HUDEP-2 (cell line): ENCODE results near the gene SLC35B2.

Source experiments
- DNase-seq, 76 experiments: peaks; one replicate each; lab custom pipeline; 2025; ENCODE audit not compliant: unreplicated experiment in 76 of 76; lab: John Stamatoyannopoulos, UW

SLC35B2 gene

DNA sequence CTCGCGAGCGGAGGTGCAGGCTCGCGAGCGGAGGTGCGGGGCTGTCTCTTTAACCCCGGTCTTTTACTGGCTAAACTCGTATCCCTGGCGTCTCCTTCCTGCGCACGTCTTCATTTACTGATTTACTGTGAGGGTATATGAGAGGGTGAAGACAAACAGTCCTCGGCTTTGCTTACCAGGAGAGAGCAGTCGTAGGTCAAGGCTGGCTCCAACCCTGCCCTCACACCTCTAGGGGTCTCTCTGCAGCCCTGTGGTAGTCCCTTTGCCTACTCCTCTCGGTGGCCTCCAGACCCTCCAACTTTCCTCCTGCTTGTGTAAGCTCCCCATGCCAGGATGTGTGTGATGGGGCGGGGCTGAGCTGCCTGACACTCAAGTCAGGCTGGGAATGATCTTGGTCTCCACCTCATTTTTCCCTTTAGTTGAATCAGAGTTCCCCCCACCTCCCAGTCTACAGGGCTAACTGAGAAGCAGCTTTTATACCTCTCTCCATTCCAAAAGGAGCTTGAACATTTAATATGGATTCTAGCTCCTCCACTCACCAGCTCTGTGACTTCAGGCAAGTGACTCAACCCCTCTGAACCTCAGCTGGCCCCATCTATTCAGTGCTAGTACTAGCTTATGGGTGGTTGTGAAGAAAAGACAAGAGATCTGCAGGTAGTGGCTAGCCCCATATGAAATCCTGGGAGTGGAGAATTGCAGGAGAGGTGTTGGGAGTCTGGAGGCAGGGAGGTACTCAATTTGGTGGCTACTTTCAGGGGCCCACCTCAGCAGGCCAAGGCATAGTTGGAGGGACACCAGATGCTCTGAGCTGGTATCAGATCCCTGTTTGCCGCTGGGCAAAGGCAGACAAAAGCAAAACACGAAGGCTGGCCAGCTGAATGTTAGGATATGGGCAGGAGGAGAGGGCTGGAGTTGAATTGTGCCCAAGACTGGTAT, 33.0 kb downstream of the SLC35B2 start:
- DNase-seq, result peak in 28 of 76 experiments; percentile 24 to 75 (median 51)

DNA sequence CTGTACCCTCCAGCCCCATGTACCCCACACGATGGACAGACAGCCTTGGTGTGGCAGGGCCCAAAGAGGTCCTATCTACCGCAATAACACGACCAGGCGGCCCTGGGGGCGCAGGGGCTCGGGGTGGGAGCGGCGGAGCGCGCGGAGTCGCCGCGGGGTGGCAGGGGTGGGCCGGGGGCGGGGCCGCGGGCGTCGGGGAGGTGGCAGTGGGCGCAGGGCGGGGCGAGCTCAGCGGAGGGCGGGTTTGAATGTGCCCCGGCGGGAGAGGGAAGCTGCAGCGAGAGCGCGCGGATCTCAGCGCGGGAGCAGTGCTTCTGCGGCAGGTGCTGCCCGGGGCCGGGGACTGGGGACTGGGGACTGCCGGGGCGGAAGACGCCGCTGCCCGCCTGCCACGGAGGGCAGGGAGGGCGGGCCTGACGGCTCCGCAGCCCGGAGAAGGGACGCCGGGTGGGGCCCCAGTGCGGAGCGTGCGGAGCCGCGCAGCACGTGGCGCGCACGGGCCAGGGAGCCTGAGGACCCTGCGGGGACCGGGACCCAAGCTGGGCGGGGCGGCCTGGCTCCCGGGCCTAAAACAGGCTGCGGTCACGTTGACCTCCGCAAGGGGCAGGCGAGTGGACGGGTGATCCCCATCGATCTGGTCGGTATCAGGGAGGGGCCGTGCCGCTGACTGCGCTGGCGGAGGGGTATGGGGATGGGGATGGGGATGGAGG, 33.9 kb downstream of the SLC35B2 start, which contains the start of gene SLC29A1:
Gene SLC29A1, plus strand, starts transcription at position 277 of the 710 bp plus-strand sequence. CDS start 3,719 bp downstream, outside the sequence.
- peak in 72 of 76 experiments; percentile 39 to 92 (median 76) for DNase-seq

DNA sequence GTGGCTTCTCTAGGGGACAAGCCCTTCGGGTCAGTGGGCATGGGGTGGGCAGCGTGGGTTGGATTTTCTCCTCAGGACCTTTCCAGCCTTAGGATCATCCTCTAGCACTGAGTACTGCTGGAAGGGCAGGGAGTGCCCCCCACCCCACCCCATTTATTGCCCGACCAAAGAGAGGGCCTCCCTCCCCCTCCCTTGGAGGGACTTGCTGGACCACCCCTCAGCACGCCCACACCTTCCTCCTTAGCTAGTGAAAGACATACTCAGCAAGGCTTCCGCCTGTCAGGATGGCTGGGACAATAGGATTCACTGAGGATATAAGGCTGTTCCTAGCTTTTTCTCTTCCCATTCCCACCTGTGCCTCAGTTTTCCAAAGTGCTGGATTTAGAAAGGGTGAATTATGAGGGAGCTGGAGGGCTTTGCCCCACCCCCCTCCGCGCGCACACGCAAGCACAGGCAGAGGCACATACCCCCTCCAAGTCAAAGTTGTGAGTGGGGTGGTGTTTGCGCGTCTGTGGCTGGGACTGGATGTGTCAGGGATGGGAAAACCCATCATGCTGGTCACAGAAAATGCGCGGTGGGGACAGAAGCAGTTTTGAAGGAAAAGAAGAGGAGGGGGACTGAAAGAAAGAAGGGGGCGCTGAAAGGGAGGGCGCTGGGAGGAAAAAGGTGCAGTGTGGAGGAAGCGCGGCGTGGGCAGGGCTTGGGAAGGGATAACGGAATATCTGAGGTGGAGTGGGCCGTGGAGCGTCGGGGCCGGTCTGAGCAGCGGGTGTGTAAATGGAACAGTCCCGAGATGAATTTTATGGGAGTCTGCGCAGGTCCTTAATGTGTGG, 34.6 kb downstream of the SLC35B2 start:
- no peak for DNase-seq

DNA sequence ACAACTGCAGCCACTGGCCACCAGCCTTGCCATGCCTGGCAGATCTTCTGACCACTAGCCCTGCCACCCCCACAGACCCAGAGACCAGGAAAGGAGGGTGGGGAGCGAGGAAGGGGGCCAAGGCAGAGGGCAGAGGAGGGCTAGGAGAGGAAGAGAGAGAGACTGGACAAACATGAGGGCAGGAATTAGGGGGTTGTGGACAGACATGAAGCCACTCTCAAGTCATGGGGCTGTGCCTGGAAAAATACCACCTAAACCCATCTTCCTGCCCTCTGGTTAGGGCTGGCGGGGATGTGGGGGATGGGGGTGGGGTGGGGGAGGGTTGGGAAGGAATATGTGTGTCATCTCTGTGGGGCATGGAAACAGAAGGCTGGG, 35.4 kb downstream of the SLC35B2 start:
- DNase-seq, result peak in 2 of 76 experiments; percentile 44 to 57

DNA sequence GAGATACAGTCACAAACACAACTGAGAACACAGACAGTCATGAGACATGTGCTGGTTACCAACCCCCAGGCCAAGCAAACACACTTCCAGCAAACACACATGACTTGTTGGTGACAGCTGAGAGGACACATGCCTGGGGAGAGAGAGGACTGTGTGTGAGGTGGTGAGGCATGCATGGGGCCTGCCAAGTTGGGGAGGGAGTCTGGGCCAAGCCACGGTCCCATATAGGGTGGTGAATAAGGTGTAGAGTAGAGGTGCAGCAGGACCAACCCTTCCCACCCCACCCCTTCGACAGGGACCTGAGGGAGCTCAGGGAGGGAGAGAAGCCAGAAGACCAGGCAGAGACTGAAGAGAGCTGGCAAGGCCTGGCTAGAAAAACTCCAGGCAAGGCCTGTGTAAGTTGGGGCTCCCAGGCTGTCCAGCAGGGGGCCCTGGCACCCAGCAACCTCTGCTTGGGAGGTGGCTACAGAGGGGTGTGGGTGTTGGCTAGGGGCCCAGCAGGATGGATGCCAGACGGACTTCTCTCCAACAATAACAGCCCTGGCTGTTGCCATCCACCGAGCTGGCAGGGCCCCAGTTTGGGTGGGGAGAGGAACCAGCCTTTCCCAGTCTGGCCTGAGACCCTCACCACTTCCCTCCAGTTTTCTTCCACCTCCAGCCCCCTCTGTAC, 35.9 kb downstream of the SLC35B2 start:
- DNase-seq, result peak; percentile 68 to 99 (median 98)

DNA sequence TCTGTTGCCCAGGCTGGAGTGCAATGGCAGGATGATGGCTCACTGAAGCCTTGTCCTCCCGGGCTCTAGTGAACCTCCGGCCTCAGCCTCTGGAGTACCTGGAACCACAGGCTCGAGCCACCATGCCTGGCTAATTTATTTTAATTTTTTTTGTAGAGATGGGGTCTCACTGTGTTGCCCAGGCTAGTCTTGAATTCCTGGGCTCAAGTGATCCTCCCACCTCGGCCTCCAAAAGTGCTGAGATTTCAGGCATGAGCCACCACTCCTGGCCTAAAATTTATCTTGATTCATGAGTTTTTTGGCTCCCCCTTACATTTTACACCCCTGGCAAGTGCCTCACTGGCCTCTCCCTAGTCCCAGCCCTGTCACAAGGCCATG, 36.4 kb downstream of the SLC35B2 start:
- no peak for DNase-seq

DNA sequence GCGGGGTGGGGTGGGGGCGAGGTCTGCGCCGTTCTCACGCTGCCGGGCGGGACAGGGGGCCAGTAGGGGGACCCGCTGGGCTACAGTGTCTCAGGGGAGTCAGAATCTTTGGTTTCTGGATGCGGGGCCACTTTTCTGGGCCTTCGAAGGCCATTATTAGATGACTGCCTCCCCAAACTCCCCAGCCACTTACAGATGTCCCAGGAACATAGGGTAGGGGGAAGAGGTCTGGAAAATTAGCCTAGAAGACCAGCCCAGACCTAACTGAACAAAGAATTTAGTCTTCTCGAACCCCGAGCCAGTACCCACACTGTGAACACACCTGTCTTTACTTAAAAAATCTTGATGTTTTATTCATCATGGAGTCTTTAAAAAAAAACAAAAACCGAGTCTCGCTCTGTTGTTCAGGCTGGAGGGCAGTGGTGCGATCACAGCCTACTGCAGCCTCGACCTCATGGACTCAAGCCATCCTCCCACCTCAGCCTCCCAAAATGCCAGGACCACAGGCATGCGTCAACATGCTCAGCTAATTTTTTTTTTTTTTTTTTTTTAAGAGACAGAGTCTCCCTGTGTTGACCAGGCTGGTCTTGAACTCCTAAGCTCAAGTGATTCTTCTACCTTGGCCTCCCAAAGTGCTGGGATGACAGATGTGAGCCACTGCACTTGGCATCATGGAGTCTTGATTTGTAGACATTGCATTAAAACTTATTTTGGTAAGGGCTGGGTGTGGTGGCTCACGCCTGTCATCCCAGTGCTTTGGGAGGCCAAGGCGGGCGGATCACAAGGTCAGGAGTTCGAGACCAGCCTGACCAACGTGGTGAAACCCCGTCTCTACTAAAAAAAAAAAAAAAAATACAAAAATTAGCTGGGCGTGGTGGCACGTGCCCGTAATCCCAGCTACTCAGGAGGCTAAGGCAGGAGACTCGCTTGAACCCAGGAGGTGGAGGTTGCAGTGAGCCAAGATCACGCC, 37.2 kb downstream of the SLC35B2 start:
- no peak for DNase-seq

DNA sequence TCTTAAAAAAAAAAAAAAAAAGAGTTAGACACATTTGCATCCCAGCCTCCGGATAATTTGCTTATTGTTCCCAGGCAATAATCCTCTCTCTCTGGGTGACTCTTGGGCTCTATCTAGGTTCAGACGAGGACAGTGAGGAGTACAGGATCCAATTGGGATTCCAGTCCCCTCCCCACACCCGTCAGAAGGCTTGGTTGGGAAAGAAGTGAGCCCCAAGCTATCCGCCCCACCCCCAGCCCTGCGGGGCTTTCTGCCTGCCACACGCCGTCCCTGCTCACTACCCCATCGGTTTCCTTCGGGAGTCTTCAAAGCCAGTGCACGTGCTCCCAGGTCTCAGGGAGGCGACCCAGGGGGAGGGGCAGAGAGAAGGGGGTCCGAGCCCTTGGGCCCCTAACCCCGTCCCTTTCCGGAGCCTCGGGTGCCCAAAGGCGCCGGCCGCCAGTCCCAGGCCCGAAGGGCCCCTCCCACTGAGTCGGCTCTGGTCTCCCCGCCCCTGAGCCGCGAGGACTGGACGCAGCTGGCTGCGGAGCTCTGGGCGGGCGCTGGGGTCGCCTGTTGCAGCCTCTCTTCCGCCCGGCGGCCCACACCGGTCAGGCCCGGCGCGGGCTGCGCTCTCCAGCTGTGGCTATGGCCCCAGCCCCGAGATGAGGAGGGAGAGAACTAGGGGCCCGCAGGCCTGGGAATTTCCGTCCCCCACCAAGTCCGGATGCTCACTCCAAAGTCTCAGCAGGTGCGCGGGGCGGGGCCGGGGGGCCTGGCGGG, 38.1 kb downstream of the SLC35B2 start:
- peak in 28 of 76 experiments; percentile 16 to 49 (median 37) for DNase-seq

DNA sequence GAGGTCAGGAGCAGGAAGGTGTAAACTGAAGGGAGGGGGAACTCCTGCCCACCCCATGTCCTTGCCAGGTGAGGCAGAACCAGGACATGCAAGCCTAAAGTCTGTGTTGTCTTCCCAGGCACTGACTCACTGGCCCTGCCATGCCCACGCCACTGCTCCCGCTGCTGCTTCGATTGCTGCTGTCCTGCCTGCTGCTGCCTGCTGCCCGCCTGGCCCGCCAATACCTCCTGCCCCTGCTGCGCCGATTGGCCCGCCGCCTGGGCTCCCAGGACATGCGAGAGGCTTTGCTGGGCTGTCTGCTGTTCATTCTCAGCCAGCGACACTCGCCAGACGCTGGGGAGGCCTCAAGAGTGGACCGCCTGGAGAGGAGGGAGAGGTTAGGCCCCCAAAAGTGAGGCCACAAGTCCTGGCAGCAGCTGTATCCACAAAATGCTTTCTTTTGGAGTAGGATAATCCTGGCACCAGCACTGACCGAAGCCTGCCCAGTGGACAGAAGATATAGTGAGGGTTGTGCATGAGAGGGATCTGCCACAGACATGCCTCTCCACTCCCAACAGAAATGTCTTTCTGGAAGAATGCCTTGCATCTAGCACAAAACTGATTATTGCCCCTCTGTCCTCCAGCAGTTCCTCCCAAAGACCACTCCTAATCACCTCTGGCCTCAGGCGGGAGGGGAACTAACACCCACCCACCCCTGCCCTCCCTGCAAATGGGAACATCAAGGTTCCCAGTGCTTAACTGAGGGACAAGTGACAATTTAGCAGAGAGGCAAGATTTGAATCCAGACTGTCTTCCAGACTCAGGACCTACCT, 39.8 kb downstream of the SLC35B2 start:
- DNase-seq, result no peak

DNA sequence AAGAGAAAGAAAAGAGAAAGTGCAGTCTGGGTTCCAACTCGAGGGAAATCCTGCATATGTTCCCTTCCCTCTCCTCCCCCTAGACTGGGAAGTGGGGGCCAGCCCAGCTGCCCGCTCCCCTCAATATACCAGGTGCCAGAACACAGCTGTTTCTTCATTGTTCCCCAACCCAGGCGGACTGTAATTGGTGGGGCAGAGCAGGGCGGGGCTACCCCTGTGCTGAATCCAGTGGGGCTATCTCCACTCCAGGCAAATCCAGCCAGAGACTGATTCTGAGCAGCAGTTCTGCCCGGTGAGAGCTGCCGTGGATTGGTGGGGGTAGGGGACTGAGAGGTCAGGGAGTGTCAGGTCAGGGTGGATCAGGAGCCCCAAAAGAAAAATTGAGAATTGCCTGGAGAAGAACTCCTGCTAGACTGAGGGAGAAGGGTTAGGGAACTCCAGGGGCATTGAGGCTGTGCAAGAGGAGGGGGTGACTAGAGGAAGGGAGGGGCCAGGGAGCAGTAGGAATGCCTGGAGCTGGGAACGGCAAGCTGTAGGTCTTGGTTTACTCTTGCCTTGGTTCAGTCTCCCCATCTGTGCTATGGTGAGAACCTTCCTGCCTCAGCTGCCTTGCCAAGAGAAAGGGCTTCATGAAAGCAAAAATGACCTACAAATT, 40.5 kb downstream of the SLC35B2 start, which contains the start of gene MYMX:
Gene MYMX, plus strand, starts transcription at position 250 of the 655 bp plus-strand sequence. CDS start 546 bp downstream, outside the sequence.
- DNase-seq, result peak in 2 of 76 experiments; percentile 20 to 24

DNA sequence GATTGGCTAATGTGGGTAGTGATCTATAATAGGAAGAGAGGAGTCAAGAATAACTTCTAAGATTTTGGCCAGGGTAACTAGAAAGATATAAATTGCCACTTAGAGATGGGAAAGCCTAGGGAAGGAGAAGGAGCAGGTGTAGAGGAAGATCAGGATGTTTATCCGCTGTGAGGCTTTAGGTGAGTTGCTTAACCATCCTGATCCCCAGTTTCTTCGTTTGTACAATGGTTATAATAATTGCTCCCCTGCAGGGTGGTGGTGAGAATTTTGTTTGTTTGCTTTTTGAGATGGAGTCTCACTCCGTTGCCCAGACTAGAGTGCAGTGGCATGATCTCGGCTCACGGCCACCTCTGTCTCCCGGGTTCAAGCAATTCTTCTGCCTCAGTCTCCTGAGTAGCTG, 43.0 kb downstream of the SLC35B2 start:
- no peak for DNase-seq

DNA sequence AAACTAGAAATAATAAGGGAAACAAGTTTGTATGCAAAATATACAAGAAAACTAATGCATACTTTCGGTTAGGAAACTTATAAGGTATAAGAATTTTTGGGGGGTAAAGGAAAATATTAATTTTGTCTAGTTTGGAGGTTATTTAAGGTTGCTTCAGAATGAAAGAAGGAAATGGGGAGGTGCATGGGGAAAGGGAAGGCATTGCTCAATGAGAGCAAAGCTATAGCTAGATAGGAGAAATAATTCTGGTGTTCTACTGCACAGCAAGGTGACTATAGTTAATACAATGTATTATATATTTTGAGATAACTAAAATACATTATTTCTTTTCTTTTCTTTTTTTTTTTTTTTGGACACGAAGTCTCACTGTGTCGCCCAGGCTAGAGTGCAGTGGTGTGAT, 46.0 kb downstream of the SLC35B2 start:
- no peak for DNase-seq

DNA sequence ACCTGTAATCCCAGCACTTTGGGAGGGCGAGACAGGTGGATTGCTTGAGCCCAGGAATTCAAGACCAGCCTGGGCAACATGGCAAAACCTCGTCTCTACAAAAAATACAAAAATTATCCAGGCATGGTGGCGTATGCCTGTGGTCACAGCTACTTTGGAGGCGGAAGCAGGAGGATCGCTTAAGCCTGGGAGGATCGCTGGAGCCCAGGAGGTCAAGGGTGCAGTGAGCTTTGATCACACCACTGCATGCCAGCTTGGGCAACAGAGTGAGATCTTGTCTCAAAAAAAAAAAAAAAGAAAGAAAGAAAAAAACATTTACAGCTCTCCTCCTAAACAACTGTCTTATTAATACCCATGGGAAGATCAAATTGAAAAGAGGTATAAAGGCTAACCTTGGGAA, 49.4 kb downstream of the SLC35B2 start:
- no peak for DNase-seq
